HepG2 (cell line): ENCODE data around the gene GUCY2C. TPM values are rescaled to one million over a fixed set of nuclear protein-coding genes. Genes with fewer than 3 reads are reported as not detected.
A peak's percentile ranks its signal among the peaks of the same experiment; 100 is the strongest.
"Not testable (repeated sequence)": the region's sequence is repeated elsewhere in the genome, so short reads cannot be mapped to it uniquely, and the experiment has no call there.

Experiments
- ATAC-seq: fragments of 200-7000 bp; cut with Tn5 transposase; 3 replicates; pipeline ENCODE4 v1.9.1; 2020; ENCODE audit warnings: mild to moderate bottlenecking, moderate library complexity
- BruUV-seq: library from RNA; stranded (reverse); fragments of 400-500 nt; replicated peaks from 2 replicates; lab custom pipeline; 2021; lab: Mats Ljungman, UMichigan
- CTCF ChIA-PET: fragments of 300-600 bp; formaldehyde crosslinking; extraction: SDS; loops from one replicate; lab custom pipeline; 2021; ENCODE audit warnings: low total read pairs, inconsistent platforms, low intra/inter-chr PET ratio; lab: Yijun Ruan, JAX
- POLR2A ChIA-PET: fragments of 350-600 bp; sonication (Branson Sonifier 250); formaldehyde crosslinking; loops from one replicate; lab custom pipeline; 2020; ENCODE audit warnings: antibody characterized with exemption, inconsistent platforms; lab: Yijun Ruan, JAX
- DNase-seq: peaks from one replicate; pipeline ENCODE4 v3.0.0-alpha.2; 2015; ENCODE audit warnings: low spot score
- FAIRE-seq: peaks from 3 replicates; lab custom pipeline; 2011; peaks lifted over from hg19 to GRCh38; lab: Jason Lieb, UNC
- H2AFZ ChIP-seq: one replicate; pipeline ENCODE4 v1.6.1; 2011; ENCODE audit warnings: low read length, inconsistent platforms
- H3K27ac ChIP-seq: fragments of 300-600 bp; 3 replicates; pipeline ENCODE4 v1.8.0; 2011; ENCODE audit warnings: mixed run types, mild to moderate bottlenecking, mixed read lengths, low read length, inconsistent platforms; ENCODE audit not compliant: insufficient read depth; ENCODE audit errors: extremely low read length
- H3K27me3 ChIP-seq, 2 experiments: fragments of 200-600 bp in 1 of 2; 2 replicates in 1 of 2; 3 replicates in 1 of 2; pipeline versions ENCODE4 v1.6.0 to v1.8.0; 2011; ENCODE audit warnings: low read length in 2 of 2, mild to moderate bottlenecking in 2 of 2, moderate library complexity in 2 of 2, inconsistent platforms in 1 of 2; ENCODE audit not compliant: insufficient read depth in 2 of 2, control insufficient read depth in 1 of 2
- H3K36me3 ChIP-seq, 2 experiments: fragments of 200-600 bp in 1 of 2; replicated peaks in 1 of 2; 2 replicates in 1 of 2; 3 replicates in 1 of 2; pipeline versions ENCODE4 v1.5.1 to v1.8.0; 2011; ENCODE audit warnings: low read length in 2 of 2, inconsistent platforms in 1 of 2; ENCODE audit not compliant: insufficient read depth in 2 of 2, control insufficient read depth in 1 of 2
- H3K4me1 ChIP-seq: 2 replicates; pipeline ENCODE4 v1.5.1; 2012; ENCODE audit warnings: low read length, inconsistent platforms; ENCODE audit not compliant: insufficient read depth
- H3K4me2 ChIP-seq: 2 replicates; pipeline ENCODE4 v1.6.0; 2011; ENCODE audit warnings: low read depth, low read length, inconsistent platforms
- H3K4me3 ChIP-seq, 3 experiments: fragments of 200-600 bp in 1 of 3; sonication (generic), shearing (Covaris generic) in 1 of 3; replicated peaks in 1 of 3; 2 replicates each; pipeline ENCODE4 v1.5.1; 2011 to 2016; ENCODE audit warnings: low read length in 3 of 3, inconsistent platforms in 2 of 3, low read depth in 2 of 3, mild to moderate bottlenecking in 2 of 3, control low read depth in 1 of 3, mixed read lengths in 1 of 3; ENCODE audit not compliant: insufficient read depth in 1 of 3
- H3K79me2 ChIP-seq: one replicate; pipeline ENCODE4 v1.6.1; 2011; ENCODE audit warnings: low read length, inconsistent platforms; ENCODE audit not compliant: insufficient read depth
- H3K9ac ChIP-seq: 2 replicates; pipeline ENCODE4 v1.6.0; 2011; ENCODE audit warnings: mild to moderate bottlenecking, low read depth, low read length, inconsistent platforms; ENCODE audit not compliant: insufficient read depth
- H3K9me3 ChIP-seq: 2 replicates; pipeline ENCODE4 v1.5.1; 2012; ENCODE audit warnings: mild to moderate bottlenecking, low read length
- H4K20me1 ChIP-seq: 2 replicates; pipeline ENCODE4 v1.6.0; 2011; ENCODE audit warnings: inconsistent platforms, mild to moderate bottlenecking, low read length, moderate library complexity; ENCODE audit not compliant: insufficient read depth
- HNF4A ChIP-seq: sonication (generic); formaldehyde crosslinking; IDR thresholded peaks from 2 replicates; pipeline ENCODE4 v1.4.0; 2020; ENCODE audit warnings: missing genetic modification reagents
- STAG1 ChIP-seq: sonication (generic); formaldehyde crosslinking; IDR thresholded peaks from 2 replicates; pipeline ENCODE4 v1.4.0; 2020; ENCODE audit warnings: missing genetic modification reagents
- ZNF138 ChIP-seq: sonication (generic); formaldehyde crosslinking; IDR thresholded peaks from 2 replicates; pipeline ENCODE4 v1.5.0; 2020; ENCODE audit warnings: mild to moderate bottlenecking, low read depth, missing genetic modification reagents
- ZNF577 ChIP-seq: sonication (generic); formaldehyde crosslinking; IDR thresholded peaks from 2 replicates; pipeline ENCODE4 v1.4.0; 2020; ENCODE audit warnings: mild to moderate bottlenecking, low read depth, missing genetic modification reagents, borderline replicate concordance
- WGBS: methylation state at CpG from one replicate; pipeline ENCODE4 v1.1.6; 2017; ENCODE audit warnings: low lambda C conversion rate; 5-methylcytosine and 5-hydroxymethylcytosine counted together
- in situ Hi-C: cut with HindIII; loops from 2 replicates; pipeline ENCODE4 v1.10.0; 2017; ENCODE audit warnings: low pct_unique_long_range_greater_than_20kb; ENCODE audit not compliant: extremely low pct_ligation_motif_present
- intact Hi-C: fragments of 100-400 bp; cut with micrococcal nuclease; formaldehyde crosslinking; loops from one replicate; pipeline ENCODE4 v1.10.0; 2022; ENCODE audit not compliant: unreplicated experiment
- polyA plus RNA-seq, 8 experiments: library from polyadenylated mRNA; depleted of rRNA in 3 of 8; stranded (reverse) in 7 of 8; unstranded in 1 of 8; fragments of >200 nt; fragmentation: Illumina TruSeq in 4 of 8; extraction: Trizol in 4 of 8; gene quantifications; 2 replicates each; pipeline versions ENCODE4 v1.2.1 to v1.2.3, GENCODE V29; 2011 to 2016; ENCODE audit warnings: low read depth in 4 of 8, missing spikeins in 1 of 8, mixed read lengths in 1 of 8; ENCODE audit not compliant: insufficient read depth in 1 of 8
- total RNA-seq, 5 experiments: library from RNA; depleted of rRNA; stranded (reverse); fragments of >200 nt; fragmentation: Illumina TruSeq; extraction: Trizol; gene quantifications; 2 replicates each; pipeline ENCODE4 v1.2.3, GENCODE V29; 2016; ENCODE audit warnings: low read depth in 1 of 5
- TF ChIP-seq, protein P1 (sequence below): sonication (generic); formaldehyde crosslinking; IDR thresholded peaks from 2 replicates; pipeline ENCODE4 v1.4.0; 2020; ENCODE audit warnings: missing genetic modification reagents
- TF ChIP-seq, protein P2 (sequence below): sonication (generic); formaldehyde crosslinking; IDR thresholded peaks from 2 replicates; pipeline ENCODE4 v1.4.0; 2020; ENCODE audit warnings: missing genetic modification reagents

GUCY2C gene
- total and polyA plus RNA-seq, 2 of the 13 experiments (the other 11 are each of a cell fraction or from before 2014, with no cell fraction given): not detected

DNA sequence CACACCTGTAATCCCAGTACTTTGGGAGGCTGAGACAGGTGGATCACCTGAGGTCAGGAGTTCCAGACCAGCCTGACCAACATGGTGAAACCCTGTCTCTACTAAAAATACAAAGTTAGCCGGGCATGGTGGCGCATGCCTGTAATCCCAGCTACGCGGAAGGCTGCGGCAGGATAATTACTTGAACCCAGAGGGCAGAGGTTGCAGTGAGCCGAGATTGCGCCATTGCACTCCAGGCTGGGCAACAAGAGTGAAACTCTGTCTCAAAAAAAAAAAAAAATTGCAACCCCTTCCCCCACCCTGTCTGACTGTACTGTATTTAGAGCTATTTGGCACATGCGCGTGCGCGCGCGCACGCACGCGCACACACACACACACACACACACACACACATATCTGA, 40.0 kb upstream of the GUCY2C start:
- BruUV-seq, FAIRE-seq, H3K79me2 ChIP-seq, POLR2A ChIA-PET, CTCF ChIA-PET, H2AFZ ChIP-seq, H3K9me3 ChIP-seq, H3K27ac ChIP-seq, intact Hi-C loops, H3K27me3 ChIP-seq, H3K4me2 ChIP-seq, H3K9ac ChIP-seq, DNase-seq, ATAC-seq, H4K20me1 ChIP-seq, H3K36me3 ChIP-seq, H3K4me1 ChIP-seq, H3K4me3 ChIP-seq: not testable (repeated sequence)
- TF ChIP-seq HNF4A: peak; percentile 21; the same call in 1 of the 2 replicates
- TF ChIP-seq, protein P1, sequence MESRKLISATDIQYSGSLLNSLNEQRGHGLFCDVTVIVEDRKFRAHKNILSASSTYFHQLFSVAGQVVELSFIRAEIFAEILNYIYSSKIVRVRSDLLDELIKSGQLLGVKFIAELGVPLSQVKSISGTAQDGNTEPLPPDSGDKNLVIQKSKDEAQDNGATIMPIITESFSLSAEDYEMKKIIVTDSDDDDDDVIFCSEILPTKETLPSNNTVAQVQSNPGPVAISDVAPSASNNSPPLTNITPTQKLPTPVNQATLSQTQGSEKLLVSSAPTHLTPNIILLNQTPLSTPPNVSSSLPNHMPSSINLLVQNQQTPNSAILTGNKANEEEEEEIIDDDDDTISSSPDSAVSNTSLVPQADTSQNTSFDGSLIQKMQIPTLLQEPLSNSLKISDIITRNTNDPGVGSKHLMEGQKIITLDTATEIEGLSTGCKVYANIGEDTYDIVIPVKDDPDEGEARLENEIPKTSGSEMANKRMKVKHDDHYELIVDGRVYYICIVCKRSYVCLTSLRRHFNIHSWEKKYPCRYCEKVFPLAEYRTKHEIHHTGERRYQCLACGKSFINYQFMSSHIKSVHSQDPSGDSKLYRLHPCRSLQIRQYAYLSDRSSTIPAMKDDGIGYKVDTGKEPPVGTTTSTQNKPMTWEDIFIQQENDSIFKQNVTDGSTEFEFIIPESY (CRISPR knock-in tag): 0 out of 2 replicates have a peak, but pooled peaks have one; percentile 29
- in situ Hi-C loops: loop anchor here (25.0 kb wide), 1 partner anchor 476 kb away; the partner anchor contains the start of gene RERG
- WGBS: 67% methylated on average over 16 of the region's 16 CpGs

DNA sequence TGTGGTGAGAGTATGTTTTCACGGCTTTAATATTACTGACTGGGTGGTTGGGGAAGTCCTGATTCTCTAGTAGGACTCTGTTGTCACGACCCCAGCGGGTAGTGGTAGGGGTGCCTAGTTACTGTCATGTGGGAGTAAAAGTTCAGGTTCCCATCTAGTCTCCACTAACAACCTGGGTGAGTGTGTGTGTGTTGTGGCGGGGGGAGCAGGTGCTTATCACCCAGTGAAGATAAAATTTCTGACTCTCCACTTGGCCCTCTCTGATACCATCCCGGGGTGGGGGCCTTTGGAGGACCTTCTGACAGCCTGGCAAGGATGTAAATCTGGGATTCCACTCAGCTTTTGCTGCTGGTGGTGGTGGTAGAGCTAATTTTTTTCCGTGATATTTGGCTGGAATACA, 35.4 kb upstream of the GUCY2C start:
- no peak for DNase-seq
- H3K4me2 ChIP-seq: no peak overlapping the region
- no peak for FAIRE-seq
- CTCF ChIA-PET: no interaction called here
- H4K20me1 ChIP-seq: no peaks in the 10 kb centered on the region
- no peaks in the 10 kb centered on the region for H3K36me3 ChIP-seq
- WGBS: 3% methylated on average over 4 of the region's 6 CpGs
- H3K79me2 ChIP-seq: no peaks in the 10 kb centered on the region
- no peaks in the 10 kb centered on the region; a peak in 1 of 5 replicates for H3K27me3 ChIP-seq
- no peak for TF ChIP-seq ZNF577
- TF ChIP-seq, protein P2, sequence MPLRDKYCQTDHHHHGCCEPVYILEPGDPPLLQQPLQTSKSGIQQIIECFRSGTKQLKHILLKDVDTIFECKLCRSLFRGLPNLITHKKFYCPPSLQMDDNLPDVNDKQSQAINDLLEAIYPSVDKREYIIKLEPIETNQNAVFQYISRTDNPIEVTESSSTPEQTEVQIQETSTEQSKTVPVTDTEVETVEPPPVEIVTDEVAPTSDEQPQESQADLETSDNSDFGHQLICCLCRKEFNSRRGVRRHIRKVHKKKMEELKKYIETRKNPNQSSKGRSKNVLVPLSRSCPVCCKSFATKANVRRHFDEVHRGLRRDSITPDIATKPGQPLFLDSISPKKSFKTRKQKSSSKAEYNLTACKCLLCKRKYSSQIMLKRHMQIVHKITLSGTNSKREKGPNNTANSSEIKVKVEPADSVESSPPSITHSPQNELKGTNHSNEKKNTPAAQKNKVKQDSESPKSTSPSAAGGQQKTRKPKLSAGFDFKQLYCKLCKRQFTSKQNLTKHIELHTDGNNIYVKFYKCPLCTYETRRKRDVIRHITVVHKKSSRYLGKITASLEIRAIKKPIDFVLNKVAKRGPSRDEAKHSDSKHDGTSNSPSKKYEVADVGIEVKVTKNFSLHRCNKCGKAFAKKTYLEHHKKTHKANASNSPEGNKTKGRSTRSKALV (CRISPR knock-in tag): no peak
- no peak for TF ChIP-seq ZNF138
- no peak for TF ChIP-seq STAG1
- POLR2A ChIA-PET: no interaction called here
- H3K4me3 ChIP-seq: no peak overlapping the region
- ATAC-seq: no peak
- H3K4me1 ChIP-seq: no peaks in the 10 kb centered on the region
- no peak overlapping the region for H2AFZ ChIP-seq
- intact Hi-C loops: no loop called here
- no TSS peak for BruUV-seq
- no peak overlapping the region for H3K27ac ChIP-seq
- H3K9ac ChIP-seq: no peak overlapping the region
- in situ Hi-C loops: loop anchor here (25.0 kb wide), 1 partner anchor 480 kb away; the partner anchor contains the start of gene RERG
- H3K9me3 ChIP-seq: no peaks in the 10 kb centered on the region
